WTC11 (cell line): Measurements from ENCODE around the gene NEK7.

Experiments used
- NFYB ChIP-seq: sonication (generic); formaldehyde crosslinking; conservative IDR thresholded peaks from 2 replicates; pipeline ENCODE4 v1.8.0; 2022; ENCODE audit warnings: low read depth, missing genetic modification reagents
- TEAD4 ChIP-seq: sonication (generic); formaldehyde crosslinking; IDR thresholded peaks from 2 replicates; pipeline ENCODE4 v1.8.0; 2022; ENCODE audit warnings: mild to moderate bottlenecking, missing genetic modification reagents
- ZNF263 ChIP-seq: sonication (generic); formaldehyde crosslinking; IDR thresholded peaks from 2 replicates; pipeline ENCODE4 v1.8.1; 2022; ENCODE audit warnings: low read depth, mild to moderate bottlenecking, moderate library complexity, missing genetic modification reagents
- TF ChIP-seq, protein P1 (sequence below): fragments of 200-600 bp; IDR thresholded peaks from 2 replicates; pipeline ENCODE4 v1.8.0; 2022; ENCODE audit warnings: antibody characterized with exemption
- TF ChIP-seq, protein P2 (sequence below): sonication (generic); formaldehyde crosslinking; IDR thresholded peaks from 2 replicates; pipeline ENCODE4 v1.8.0; 2022; ENCODE audit warnings: mild to moderate bottlenecking, missing genetic modification reagents

DNA sequence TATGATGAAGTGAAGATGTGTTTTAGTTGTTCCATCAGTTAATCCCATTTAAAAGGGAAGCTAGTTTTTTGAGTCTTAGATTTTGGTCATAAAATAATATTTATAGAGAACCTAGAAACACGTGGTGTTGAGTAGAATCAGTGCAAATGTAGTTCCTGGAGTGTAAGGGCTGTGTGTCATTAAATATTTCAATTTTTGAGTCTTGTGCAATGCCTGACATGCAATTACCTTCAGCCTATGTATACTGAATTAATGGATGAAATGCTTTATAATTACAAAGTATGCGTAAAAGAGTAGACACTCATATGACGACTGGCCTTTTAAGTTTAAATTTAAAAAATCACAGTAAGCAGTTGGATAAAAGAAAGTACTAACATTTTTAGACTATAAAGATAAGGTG, 75.0 kb downstream of the NEK7 start:
- TF ChIP-seq NFYB (CRISPR knock-in tag) (no peak), ZNF263 (no peak), TEAD4 (no peak)
- TF ChIP-seq, protein P1, sequence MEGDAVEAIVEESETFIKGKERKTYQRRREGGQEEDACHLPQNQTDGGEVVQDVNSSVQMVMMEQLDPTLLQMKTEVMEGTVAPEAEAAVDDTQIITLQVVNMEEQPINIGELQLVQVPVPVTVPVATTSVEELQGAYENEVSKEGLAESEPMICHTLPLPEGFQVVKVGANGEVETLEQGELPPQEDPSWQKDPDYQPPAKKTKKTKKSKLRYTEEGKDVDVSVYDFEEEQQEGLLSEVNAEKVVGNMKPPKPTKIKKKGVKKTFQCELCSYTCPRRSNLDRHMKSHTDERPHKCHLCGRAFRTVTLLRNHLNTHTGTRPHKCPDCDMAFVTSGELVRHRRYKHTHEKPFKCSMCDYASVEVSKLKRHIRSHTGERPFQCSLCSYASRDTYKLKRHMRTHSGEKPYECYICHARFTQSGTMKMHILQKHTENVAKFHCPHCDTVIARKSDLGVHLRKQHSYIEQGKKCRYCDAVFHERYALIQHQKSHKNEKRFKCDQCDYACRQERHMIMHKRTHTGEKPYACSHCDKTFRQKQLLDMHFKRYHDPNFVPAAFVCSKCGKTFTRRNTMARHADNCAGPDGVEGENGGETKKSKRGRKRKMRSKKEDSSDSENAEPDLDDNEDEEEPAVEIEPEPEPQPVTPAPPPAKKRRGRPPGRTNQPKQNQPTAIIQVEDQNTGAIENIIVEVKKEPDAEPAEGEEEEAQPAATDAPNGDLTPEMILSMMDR = no peak
- TF ChIP-seq, protein P2, sequence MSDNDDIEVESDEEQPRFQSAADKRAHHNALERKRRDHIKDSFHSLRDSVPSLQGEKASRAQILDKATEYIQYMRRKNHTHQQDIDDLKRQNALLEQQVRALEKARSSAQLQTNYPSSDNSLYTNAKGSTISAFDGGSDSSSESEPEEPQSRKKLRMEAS = no peak
